ENCODE data around the gene POFUT1. TPM values are rescaled to one million over a fixed set of nuclear protein-coding genes. Genes with fewer than 3 reads are reported as not detected.

Gene POFUT1
- total and polyA plus RNA-seq, 2 experiments from 2014 or later = 9.3 to 34.0 TPM

GRCh38 chr20:32285621-32286371 is 78.1 kb downstream of the POFUT1 start:
- no peak for ATAC-seq
- H3K36me3 Mint-ChIP-seq (ENCODE audit: low read depth) = no peaks in the 10 kb centered on the region

More at GRCh38 chr20:32285621-32286371, 78.1 kb downstream of the POFUT1 start:
- no peak for DNase-seq (ENCODE audit: low spot score)
- no peaks in the 10 kb centered on the region for H3K4me1 Mint-ChIP-seq
- H3K4me2 ChIP-seq = no peak overlapping the region
- peaks cover 45% of the 10 kb centered on the region for H4K20me1 ChIP-seq (replicated peaks; ENCODE audit: insufficient read depth)
- H3K4me1 ChIP-seq (ENCODE audit: insufficient read depth) = no peaks in the 10 kb centered on the region
- H3K9me3 Mint-ChIP-seq = no peaks in the 10 kb centered on the region
- TF ChIP-seq ZNF331 (CRISPR knock-in tag; IDR thresholded peaks at IDR 0.05; ENCODE audit: low read depth) = no peak
- TF ChIP-seq ZNF114 (CRISPR knock-in tag; IDR thresholded peaks at IDR 0.05) = no peak
- no peak for TF ChIP-seq CTCF (conservative IDR thresholded peaks at IDR 0.05; ENCODE audit: low read depth in 2 of 2)
- no peak for TF ChIP-seq REST (IDR thresholded peaks at IDR 0.05; ENCODE audit: unreplicated experiment)
- TF ChIP-seq ETS1 (IDR thresholded peaks at IDR 0.05) = no peak
- TF ChIP-seq CREB1 (CRISPR knock-in tag; IDR thresholded peaks at IDR 0.05; ENCODE audit: low read depth) = no peak
- no peak for TF ChIP-seq NANOG (IDR thresholded peaks at IDR 0.05; ENCODE audit: borderline replicate concordance)
- TF ChIP-seq ZNF462 (CRISPR knock-in tag; IDR thresholded peaks at IDR 0.05) = no peak
- no peak for TF ChIP-seq STAT1 (IDR thresholded peaks at IDR 0.05; ENCODE audit: unreplicated experiment)
- no peak for TF ChIP-seq POLR2AphosphoS5 (IDR thresholded peaks at IDR 0.05; ENCODE audit: low read depth)
- TF ChIP-seq EZH2 (IDR thresholded peaks at IDR 0.05; ENCODE audit: low read depth, unreplicated experiment) = no peak
- no peak for TF ChIP-seq EZH2phosphoT487 (IDR thresholded peaks at IDR 0.05; ENCODE audit: unreplicated experiment)
- TF ChIP-seq JUNB (IDR thresholded peaks at IDR 0.05; ENCODE audit: unreplicated experiment) = no peak
- no peak overlapping the region for H3K27ac ChIP-seq (ENCODE audit: low read depth)
- no peaks in the 10 kb centered on the region for H3K27me3 Mint-ChIP-seq (ENCODE audit: insufficient read depth, low read depth, poor library complexity)
- no peak overlapping the region for H2AFZ ChIP-seq
- H3K27ac Mint-ChIP-seq = no peak overlapping the region
- H3F3A ChIP-seq (replicated peaks; ENCODE audit: low read depth) = no peaks in the 10 kb centered on the region; the same call in 1 of the 2 replicates
- peaks cover 29% of the 10 kb centered on the region for H3K79me2 ChIP-seq (replicated peaks; ENCODE audit: insufficient read depth)
- no peak overlapping the region for H3K4me3 Mint-ChIP-seq
- no peak overlapping the region for H3K4me3 ChIP-seq
- H3K9me2 ChIP-seq (ENCODE audit: insufficient read depth) = no peaks in the 10 kb centered on the region
- no peaks in the 10 kb centered on the region for H3K36me3 ChIP-seq (ENCODE audit: insufficient read depth)
- no peaks in the 10 kb centered on the region for H3K27me3 ChIP-seq (ENCODE audit: insufficient read depth)

Measured in GM23338 (cell line).